HL-60 (cell line): ENCODE data around the gene POLR1B.

Experiments used
- DNase-seq, 2 experiments: peaks; one replicate each; pipeline ENCODE4 v3.0.0-alpha.2; 2010 to 2020; ENCODE audit warnings: low read depth in 1 of 2, low spot score in 1 of 2
- H3K27ac ChIP-seq: fragments of 250-450 bp; sonication (Bioruptor Pico); replicated peaks from 2 replicates; pipeline ENCODE4 v1.5.1; 2020; ENCODE audit warnings: mild to moderate bottlenecking, moderate library complexity
- H3K27me3 ChIP-seq: fragments of 250-450 bp; sonication (Bioruptor Pico); 2 replicates; pipeline ENCODE4 v1.5.1; 2021; ENCODE audit warnings: mild to moderate bottlenecking, moderate library complexity; ENCODE audit not compliant: insufficient read depth, poor library complexity, severe bottlenecking
- H3K4me3 ChIP-seq: replicated peaks from 2 replicates; pipeline ENCODE4 v1.5.1; 2011; ENCODE audit warnings: mild to moderate bottlenecking, control low read depth, low read length; ENCODE audit not compliant: insufficient read depth
- CTCF ChIP-seq: IDR thresholded peaks from one replicate; pipeline ENCODE4 v1.5.1; 2011; ENCODE audit warnings: low read length, control low read depth, inconsistent platforms; ENCODE audit not compliant: insufficient read depth
- GABPA ChIP-seq: IDR thresholded peaks from 2 replicates; pipeline ENCODE4 v1.6.1; 2012; ENCODE audit warnings: low read depth
- POLR2AphosphoS5 ChIP-seq: IDR thresholded peaks from 2 replicates; pipeline ENCODE4 v1.6.1; 2012; ENCODE audit warnings: low read depth
- REST ChIP-seq: IDR thresholded peaks from 2 replicates; pipeline ENCODE4 v1.6.1; 2012; ENCODE audit warnings: low read depth; ENCODE audit not compliant: insufficient replicate concordance
- SPI1 ChIP-seq: IDR thresholded peaks from 2 replicates; pipeline ENCODE4 v1.6.1; 2012; ENCODE audit warnings: low read depth, mild to moderate bottlenecking, borderline replicate concordance

Gene POLR1B

GRCh38 chr2:112593736-112594135 is 51.5 kb downstream of the POLR1B start:
- Histone ChIP-seq H3K4me3 (no peak overlapping the region), H3K27me3 (no peaks in the 10 kb centered on the region), H3K27ac (no peak overlapping the region)
- no peak for TF ChIP-seq CTCF
- no peak for TF ChIP-seq REST
- TF ChIP-seq POLR2AphosphoS5: no peak
- TF ChIP-seq GABPA: no peak
- no peak for TF ChIP-seq SPI1
- no peak for DNase-seq

- H3K27me3 ChIP-seq: no peaks in the 10 kb centered on the region
- no peak for DNase-seq
- no peak overlapping the region for H3K4me3 ChIP-seq
- H3K27ac ChIP-seq: no peak overlapping the region
- TF ChIP-seq GABPA (no peak), SPI1 (no peak), CTCF (no peak), REST (no peak), POLR2AphosphoS5 (no peak)
These were observed 55.5 kb downstream of the POLR1B start for GRCh38 chr2:112597537-112598322.

- TF ChIP-seq REST: no peak
- TF ChIP-seq GABPA: no peak
- no peak for TF ChIP-seq POLR2AphosphoS5
- no peak for TF ChIP-seq CTCF
- TF ChIP-seq SPI1: no peak
- no peak overlapping the region for H3K4me3 ChIP-seq
- H3K27me3 ChIP-seq: no peaks in the 10 kb centered on the region
- no peak for DNase-seq
- H3K27ac ChIP-seq: no peak overlapping the region
These were observed 58.4 kb downstream of the POLR1B start for GRCh38 chr2:112600634-112601033.
